Breast epithelium (tissue), 3 donors: Measurements from ENCODE around the gene CRYBB2.

ENCODE experiments used
- CTCF ChIP-seq, 3 donors: fragments of 450-650 bp; IDR thresholded peaks; one replicate each; pipeline ENCODE4 v1.5.1; 2016 to 2017; ENCODE audit warnings: antibody characterized with exemption in 3 of 3, mild to moderate bottlenecking in 3 of 3, moderate library complexity in 3 of 3
- POLR2A ChIP-seq: fragments of 450-650 bp; IDR thresholded peaks from one replicate; pipeline ENCODE4 v1.6.1; 2016; ENCODE audit warnings: antibody characterized with exemption, mild to moderate bottlenecking, moderate library complexity
- POLR2AphosphoS5 ChIP-seq, 3 donors: sonication (generic); formaldehyde crosslinking; IDR thresholded peaks; one replicate each; pipeline ENCODE4 v1.6.1; 2017; ENCODE audit warnings: antibody characterized with exemption in 3 of 3

GRCh38 chr22:25201557-25202273, 17.7 kb upstream of the CRYBB2 start:
- TF ChIP-seq CTCF (IDR thresholded peaks at IDR 0.05) = no peak
- TF ChIP-seq POLR2AphosphoS5 (IDR thresholded peaks at IDR 0.05) = no peak
- TF ChIP-seq POLR2A = no peak
